GM13977 (cell line): ENCODE results near the gene GALNT13.

ENCODE experiments used
- DNase-seq: peaks from one replicate; pipeline ENCODE4 v3.0.0; 2012; ENCODE audit warnings: low spot score
- CTCF ChIP-seq: IDR thresholded peaks from 2 replicates; pipeline ENCODE4 v1.5.1; 2012; ENCODE audit warnings: mild to moderate bottlenecking, control low read depth; ENCODE audit not compliant: insufficient read depth; ENCODE audit errors: extremely low read depth, missing control alignments
- in situ Hi-C: fragments of 300-500 bp; cut with MboI; formaldehyde crosslinking; loops from one replicate; pipeline ENCODE4 v1.12.0; 2022; ENCODE audit warnings: low sequenced_read_pairs, low pct_unique_long_range_greater_than_20kb, mixed read lengths, inconsistent platforms; ENCODE audit not compliant: unreplicated experiment

GALNT13 gene

GRCh38 chr2:154244932-154245331 lies 373.2 kb downstream of the GALNT13 start:
- no peak for DNase-seq
- TF ChIP-seq CTCF: no peak
- in situ Hi-C loops: no loop called here

GRCh38 chr2:154247503-154247902 lies 375.8 kb downstream of the GALNT13 start:
- in situ Hi-C loops: no loop called here
- no peak for TF ChIP-seq CTCF
- DNase-seq: no peak

GRCh38 chr2:154256136-154256535 lies 384.4 kb downstream of the GALNT13 start:
- no peak for DNase-seq
- in situ Hi-C loops: no loop called here

DNA sequence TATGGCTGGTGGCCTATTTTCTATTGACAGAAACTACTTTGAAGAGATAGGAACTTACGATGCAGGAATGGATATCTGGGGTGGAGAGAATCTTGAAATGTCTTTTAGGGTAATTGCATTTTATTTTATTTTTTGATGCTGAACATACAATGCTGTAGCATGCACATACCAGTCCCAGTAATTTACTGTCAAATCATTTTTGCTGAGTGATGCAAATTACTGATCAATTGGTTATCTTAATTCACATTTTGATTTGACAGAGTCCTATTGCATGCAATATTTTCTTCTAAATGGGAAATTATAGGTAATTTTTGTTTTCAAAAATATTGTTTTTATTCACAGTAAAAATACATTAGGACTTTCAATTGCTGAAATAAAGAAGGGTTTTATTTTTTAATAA lies 387.3 kb downstream of the GALNT13 start:
- no peak for DNase-seq
- TF ChIP-seq CTCF: no peak
- in situ Hi-C loops: no loop called here

More at GRCh38 chr2:154256136-154256535, 384.4 kb downstream of the GALNT13 start:
- no peak for TF ChIP-seq CTCF

DNA sequence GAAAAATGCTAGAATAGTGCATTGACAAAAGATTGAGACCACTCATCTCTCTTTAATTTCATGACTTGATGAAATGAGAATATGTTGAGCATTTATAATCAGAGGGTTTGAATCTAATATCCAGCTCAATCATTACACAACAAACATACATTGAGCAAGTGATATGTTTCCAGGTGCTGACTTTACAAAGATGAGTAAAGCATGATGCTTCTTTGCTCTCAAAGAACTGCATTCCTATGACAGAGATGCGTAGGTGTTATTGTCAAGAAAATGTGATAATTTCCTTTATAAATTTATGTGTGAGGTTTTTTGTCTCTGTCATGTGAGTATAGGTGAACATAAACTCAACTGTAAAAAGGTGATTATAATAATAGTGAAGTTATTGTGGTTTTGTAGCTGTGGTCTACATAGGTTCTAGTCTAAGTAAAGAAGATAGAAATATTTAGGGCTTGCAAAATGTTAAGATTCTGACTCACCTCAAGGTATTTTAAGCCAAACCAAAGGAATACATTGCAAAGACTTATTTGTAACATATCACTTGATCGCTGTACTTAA lies 389.8 kb downstream of the GALNT13 start:
- no peak for TF ChIP-seq CTCF
- in situ Hi-C loops: no loop called here
- no peak for DNase-seq

GRCh38 chr2:154263206-154263605 lies 391.5 kb downstream of the GALNT13 start:
- no peak for DNase-seq
- TF ChIP-seq CTCF: no peak
- in situ Hi-C loops: no loop called here

GRCh38 chr2:154264024-154264423 lies 392.3 kb downstream of the GALNT13 start:
- DNase-seq: no peak
- in situ Hi-C loops: no loop called here
- no peak for TF ChIP-seq CTCF
